Ovary (tissue), 3 donors: ENCODE measurements around the gene NOD2.

Experiments used
- EP300 ChIP-seq: sonication (generic); formaldehyde crosslinking; IDR thresholded peaks from one replicate; pipeline ENCODE4 v1.6.1; 2017; ENCODE audit warnings: antibody characterized with exemption
- TF ChIP-seq, protein P1 (sequence below), 3 donors: fragments of 450-650 bp in 2 of 3; fragments of 200-600 bp in 1 of 3; IDR thresholded peaks; one replicate each; pipeline versions ENCODE4 v1.5.1 to v1.8.0; 2016 to 2022; ENCODE audit warnings: antibody characterized with exemption in 3 of 3, mild to moderate bottlenecking in 1 of 3
- donor health status: DM: no; HTN: no; CAD: no.

- TF ChIP-seq, protein P1, sequence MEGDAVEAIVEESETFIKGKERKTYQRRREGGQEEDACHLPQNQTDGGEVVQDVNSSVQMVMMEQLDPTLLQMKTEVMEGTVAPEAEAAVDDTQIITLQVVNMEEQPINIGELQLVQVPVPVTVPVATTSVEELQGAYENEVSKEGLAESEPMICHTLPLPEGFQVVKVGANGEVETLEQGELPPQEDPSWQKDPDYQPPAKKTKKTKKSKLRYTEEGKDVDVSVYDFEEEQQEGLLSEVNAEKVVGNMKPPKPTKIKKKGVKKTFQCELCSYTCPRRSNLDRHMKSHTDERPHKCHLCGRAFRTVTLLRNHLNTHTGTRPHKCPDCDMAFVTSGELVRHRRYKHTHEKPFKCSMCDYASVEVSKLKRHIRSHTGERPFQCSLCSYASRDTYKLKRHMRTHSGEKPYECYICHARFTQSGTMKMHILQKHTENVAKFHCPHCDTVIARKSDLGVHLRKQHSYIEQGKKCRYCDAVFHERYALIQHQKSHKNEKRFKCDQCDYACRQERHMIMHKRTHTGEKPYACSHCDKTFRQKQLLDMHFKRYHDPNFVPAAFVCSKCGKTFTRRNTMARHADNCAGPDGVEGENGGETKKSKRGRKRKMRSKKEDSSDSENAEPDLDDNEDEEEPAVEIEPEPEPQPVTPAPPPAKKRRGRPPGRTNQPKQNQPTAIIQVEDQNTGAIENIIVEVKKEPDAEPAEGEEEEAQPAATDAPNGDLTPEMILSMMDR (IDR thresholded peaks at IDR 0.05): no peak
- no peak for TF ChIP-seq EP300
Observed at GRCh38 chr16:50781518-50781917, 88.1 kb downstream of the NOD2 start.
